Spleen (tissue), 7 donors: ENCODE measurements around the gene PIGN.

Experiments
- POLR2A ChIP-seq, 3 donors: fragments of 450-650 bp; IDR thresholded peaks; one replicate each; pipeline ENCODE4 v1.5.1; 2017; ENCODE audit warnings: antibody characterized with exemption in 3 of 3, mild to moderate bottlenecking in 1 of 3
- POLR2AphosphoS5 ChIP-seq, 3 donors: sonication (generic); formaldehyde crosslinking; IDR thresholded peaks; one replicate each; pipeline ENCODE4 v1.5.1; 2017; ENCODE audit warnings: antibody characterized with exemption in 3 of 3
- TF ChIP-seq, protein P1 (sequence below), 11 experiments: fragments of 200-600 bp in 7 of 11; fragments of 450-650 bp in 4 of 11; sonication (generic) in 4 of 11; IDR thresholded peaks in 8 of 11; conservative IDR thresholded peaks in 3 of 11; 1 replicate in 7 of 11; 2 replicates in 4 of 11; pipeline versions ENCODE4 v1.4.0 to v1.8.0; 2016 to 2021; ENCODE audit warnings: antibody characterized with exemption in 11 of 11, inconsistent platforms in 4 of 11, mild to moderate bottlenecking in 1 of 11
- donor health status: DM: no; HTN: no; CAD: no; lungs with moderate emphysema.
- donor health status: DM: no; HTN: no; CAD: no.
- donor health status: DM: no; HTN: no; CAD: no.

DNA sequence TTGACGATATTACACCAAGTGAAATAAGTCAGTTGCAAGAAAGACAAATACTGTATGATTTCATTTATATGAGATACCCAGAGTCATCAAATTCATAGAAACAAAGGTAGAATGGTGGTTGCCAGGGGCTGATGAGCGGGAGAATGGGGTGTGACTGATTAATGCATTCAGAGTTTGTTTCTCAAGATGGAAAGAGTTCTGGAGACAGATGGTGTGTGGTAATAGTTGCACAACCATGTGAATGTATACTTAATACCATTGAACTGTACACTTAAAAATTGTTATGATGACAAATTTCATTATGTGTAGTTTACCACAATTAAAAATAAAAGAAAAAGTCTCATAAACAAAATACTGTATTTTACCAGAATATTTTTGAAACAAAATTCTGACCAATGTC is 117.3 kb downstream of the PIGN start:
- TF ChIP-seq, protein P1, sequence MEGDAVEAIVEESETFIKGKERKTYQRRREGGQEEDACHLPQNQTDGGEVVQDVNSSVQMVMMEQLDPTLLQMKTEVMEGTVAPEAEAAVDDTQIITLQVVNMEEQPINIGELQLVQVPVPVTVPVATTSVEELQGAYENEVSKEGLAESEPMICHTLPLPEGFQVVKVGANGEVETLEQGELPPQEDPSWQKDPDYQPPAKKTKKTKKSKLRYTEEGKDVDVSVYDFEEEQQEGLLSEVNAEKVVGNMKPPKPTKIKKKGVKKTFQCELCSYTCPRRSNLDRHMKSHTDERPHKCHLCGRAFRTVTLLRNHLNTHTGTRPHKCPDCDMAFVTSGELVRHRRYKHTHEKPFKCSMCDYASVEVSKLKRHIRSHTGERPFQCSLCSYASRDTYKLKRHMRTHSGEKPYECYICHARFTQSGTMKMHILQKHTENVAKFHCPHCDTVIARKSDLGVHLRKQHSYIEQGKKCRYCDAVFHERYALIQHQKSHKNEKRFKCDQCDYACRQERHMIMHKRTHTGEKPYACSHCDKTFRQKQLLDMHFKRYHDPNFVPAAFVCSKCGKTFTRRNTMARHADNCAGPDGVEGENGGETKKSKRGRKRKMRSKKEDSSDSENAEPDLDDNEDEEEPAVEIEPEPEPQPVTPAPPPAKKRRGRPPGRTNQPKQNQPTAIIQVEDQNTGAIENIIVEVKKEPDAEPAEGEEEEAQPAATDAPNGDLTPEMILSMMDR (IDR thresholded peaks at IDR 0.05 in 8 of 11, conservative IDR thresholded peaks at IDR 0.05 in 3 of 11): no peak
- TF ChIP-seq POLR2AphosphoS5 (IDR thresholded peaks at IDR 0.05): no peak
- TF ChIP-seq POLR2A (IDR thresholded peaks at IDR 0.05): no peak
